T-helper 2 cell treated with Interferon-gamma antibody and Interleukin-4, amounts not matched to agents 100 ng/mL and 5 ng/mL, for 36 hours (primary cell): Measurements from ENCODE around the gene LY86. TPM values are rescaled to one million over a fixed set of nuclear protein-coding genes. Genes with fewer than 3 reads are reported as not detected.

Experiments used
- intact Hi-C: fragments of 100-400 bp; cut with micrococcal nuclease; formaldehyde crosslinking; loops from one replicate; pipeline ENCODE4 v1.15.1; 2023
- total RNA-seq: library from RNA; stranded (reverse); gene quantifications from 2 replicates; pipeline ENCODE4 v1.2.3, GENCODE V29; 2022

Gene LY86
- total RNA-seq, 1 donor from 2014 or later: 4.6 TPM

DNA sequence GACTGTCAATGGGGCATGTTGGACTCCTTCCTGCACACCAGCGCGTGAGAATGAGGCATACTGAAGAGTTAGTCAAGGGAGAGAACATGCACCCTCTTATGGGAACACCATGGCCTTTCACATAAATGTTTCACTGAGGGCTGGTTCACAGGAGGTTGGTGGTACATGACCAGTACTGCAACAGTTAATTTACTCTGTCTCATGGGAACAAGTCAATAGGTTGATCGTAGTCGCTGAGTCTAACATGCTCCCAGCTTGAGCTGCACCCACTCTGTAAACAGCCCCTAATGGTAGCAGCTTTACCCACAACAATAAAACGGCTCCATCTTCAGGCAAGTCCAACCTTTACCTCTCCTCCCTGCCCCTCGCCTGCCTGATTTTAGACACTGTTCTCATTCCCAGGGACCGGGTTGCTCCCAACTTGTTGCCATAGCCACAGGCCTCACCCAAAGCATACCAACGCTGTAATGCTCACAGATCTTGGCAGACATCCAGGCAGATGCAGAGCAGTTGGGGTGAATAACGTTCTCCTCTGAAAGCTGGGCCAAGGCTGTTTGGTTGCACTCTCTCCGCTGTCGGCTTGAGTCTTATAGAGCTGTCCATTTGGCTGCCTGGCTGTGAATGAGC, 111.3 kb downstream of the LY86 start:
- intact Hi-C loops: no loop called here

DNA sequence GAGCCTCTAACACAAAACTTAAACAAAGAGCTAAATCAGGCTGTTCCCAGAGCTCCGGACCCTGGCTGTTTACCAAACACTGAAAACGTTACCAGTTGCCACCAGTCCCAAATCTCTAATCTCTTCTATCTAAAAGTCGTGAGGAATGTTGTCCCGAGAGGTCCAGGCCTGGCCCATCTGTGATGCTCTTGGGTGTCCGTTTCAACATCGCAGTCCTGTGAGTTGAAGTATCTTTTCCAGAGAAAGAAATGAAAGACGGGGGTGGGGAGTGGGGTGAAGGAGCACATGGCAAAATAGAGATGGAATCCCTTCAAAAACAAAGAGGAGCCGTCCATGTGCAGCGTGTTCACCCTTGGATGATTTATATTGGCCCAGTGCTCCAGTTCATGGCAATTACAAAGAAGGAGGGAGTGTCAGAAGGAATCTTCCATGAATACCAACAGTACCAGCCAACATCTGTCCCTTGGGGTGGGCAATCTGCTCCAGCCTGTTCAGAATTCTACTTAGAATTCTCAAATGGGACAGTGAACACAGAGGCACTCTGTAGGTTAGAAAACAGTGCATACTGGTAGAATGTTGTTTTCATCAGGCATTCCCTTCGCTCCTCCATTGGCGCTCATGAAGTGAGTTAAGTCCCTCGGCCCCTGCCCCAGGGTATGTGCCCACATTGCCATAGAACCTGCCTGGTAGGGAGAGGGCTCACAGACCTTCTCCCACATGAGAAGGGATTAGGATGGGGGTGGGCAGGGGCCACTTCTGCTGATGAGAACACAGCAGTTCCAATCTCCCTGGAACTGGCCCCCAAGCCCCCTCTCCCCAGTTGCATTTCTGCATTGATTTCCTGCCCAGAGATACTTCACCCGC, 112.1 kb downstream of the LY86 start:
- intact Hi-C loops: no loop called here

DNA sequence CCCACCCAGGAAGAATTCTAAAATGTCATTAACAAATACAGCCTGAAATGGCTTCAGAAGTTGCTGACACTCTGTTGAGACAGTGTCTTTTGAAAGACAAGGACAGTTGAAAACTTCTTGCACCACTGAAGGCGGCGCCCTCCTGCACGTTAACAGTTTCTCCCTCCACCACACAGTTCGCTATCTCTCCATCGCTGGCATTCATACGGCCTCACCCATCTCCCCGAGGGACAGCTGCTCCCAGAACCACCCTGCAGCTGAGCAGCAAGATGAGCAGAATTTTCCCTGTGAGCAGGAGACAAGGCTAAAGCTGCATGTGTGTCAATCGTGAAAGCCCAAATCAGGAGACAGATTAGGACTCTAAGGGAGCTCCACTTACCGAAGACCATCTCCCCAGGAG, 113.3 kb downstream of the LY86 start:
- intact Hi-C loops: no loop called here

DNA sequence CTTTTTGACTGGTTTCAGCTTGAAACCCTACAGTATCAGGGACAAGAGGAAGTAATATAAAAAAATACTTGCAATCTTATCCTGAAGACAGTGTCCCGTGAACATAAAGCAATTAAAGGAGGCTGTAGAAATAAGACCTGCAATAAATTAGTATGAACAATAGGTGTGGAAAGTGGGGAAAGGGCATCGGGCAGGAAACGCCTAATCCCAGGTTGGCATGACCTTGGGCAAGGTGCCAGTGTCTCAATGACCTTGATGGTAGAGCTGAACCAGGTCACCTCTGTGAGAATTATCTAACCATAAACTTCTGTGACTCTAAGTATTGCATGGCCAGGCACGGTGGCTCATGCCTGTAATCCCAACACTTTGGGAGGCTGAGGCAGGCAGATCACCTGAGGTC, 115.2 kb downstream of the LY86 start:
- intact Hi-C loops: no loop called here
